K562 (cell line): ENCODE measurements around the gene HMBS. TPM values are rescaled to one million over a fixed set of nuclear protein-coding genes. Genes with fewer than 3 reads are reported as not detected.

Source experiments
- CEBPG ChIP-seq, 3 experiments: fragments of 200-800 bp in 1 of 3; sonication (Bioruptor generic) in 1 of 3; sonication (generic) in 1 of 3; formaldehyde crosslinking in 1 of 3; IDR thresholded peaks in 2 of 3; conservative IDR thresholded peaks in 1 of 3; 2 replicates each; pipeline versions ENCODE4 v1.6.1 to v1.8.0; 2016 to 2022; ENCODE audit warnings: missing compliant biosample characterization in 2 of 3, missing genetic modification characterization in 2 of 3, mild to moderate bottlenecking in 1 of 3, missing genetic modification reagents in 1 of 3
- CHD1 ChIP-seq: fragments of 200-600 bp; sonication (generic); IDR thresholded peaks from one replicate; pipeline ENCODE4 v1.6.1; 2012; ENCODE audit warnings: mild to moderate bottlenecking, moderate library complexity, low read length, inconsistent platforms
- CHD2 ChIP-seq: IDR thresholded peaks from 2 replicates; pipeline ENCODE4 v1.6.1; 2011; ENCODE audit warnings: low read depth, low read length
- CTBP1 ChIP-seq: fragments of 450-650 bp; IDR thresholded peaks from 2 replicates; pipeline ENCODE4 v1.6.1; 2016; ENCODE audit warnings: borderline replicate concordance
- ESRRA ChIP-seq: fragments of 450-650 bp; IDR thresholded peaks from 2 replicates; pipeline ENCODE4 v1.6.1; 2014; ENCODE audit warnings: low read depth, mild to moderate bottlenecking, moderate library complexity, borderline replicate concordance
- FOXP1 ChIP-seq: sonication (generic); formaldehyde crosslinking; IDR thresholded peaks from 2 replicates; pipeline ENCODE4 v1.8.0; 2022; ENCODE audit warnings: mild to moderate bottlenecking, missing genetic modification reagents
- FOXP4 ChIP-seq: sonication (generic); formaldehyde crosslinking; IDR thresholded peaks from 2 replicates; pipeline ENCODE4 v1.8.0; 2022; ENCODE audit warnings: mild to moderate bottlenecking, missing genetic modification reagents, borderline replicate concordance
- GABPB2 ChIP-seq: fragments of 250-450 bp; sonication (Bioruptor Pico); conservative IDR thresholded peaks from 2 replicates; pipeline ENCODE4 v1.5.1; 2021; ENCODE audit warnings: mild to moderate bottlenecking
- ILF3 ChIP-seq: fragments of 450-650 bp; IDR thresholded peaks from 2 replicates; pipeline ENCODE4 v1.6.1; 2018; ENCODE audit warnings: antibody characterized with exemption, mild to moderate bottlenecking, moderate library complexity, borderline replicate concordance
- IRF1 ChIP-seq: sonication (generic); formaldehyde crosslinking; IDR thresholded peaks from 2 replicates; pipeline ENCODE4 v1.8.0; 2022; ENCODE audit warnings: missing genetic modification reagents, mild to moderate bottlenecking, borderline replicate concordance
- JUN ChIP-seq, 2 experiments: sonication (generic) in 1 of 2; formaldehyde crosslinking in 1 of 2; IDR thresholded peaks; 2 replicates each; pipeline versions ENCODE4 v1.6.1 to v1.8.0; 2012 to 2022; ENCODE audit warnings: borderline replicate concordance in 2 of 2, mild to moderate bottlenecking in 2 of 2, improper control_type of control experiment in 1 of 2, low read depth in 1 of 2, low read length in 1 of 2, missing genetic modification reagents in 1 of 2
- KAT2B ChIP-seq: IDR thresholded peaks from one replicate; pipeline ENCODE4 v1.6.1; 2012; ENCODE audit warnings: low read depth, mild to moderate bottlenecking, control low read depth, inconsistent platforms, low read length, moderate library complexity
- L3MBTL2 ChIP-seq: fragments of 450-650 bp; IDR thresholded peaks from 2 replicates; pipeline ENCODE4 v1.6.1; 2016; ENCODE audit warnings: mild to moderate bottlenecking, moderate library complexity
- MAFK ChIP-seq: IDR thresholded peaks from 2 replicates; pipeline ENCODE4 v1.6.1; 2011; ENCODE audit warnings: low read length, improper control_type of control experiment
- RBM34 ChIP-seq: fragments of 200-400 bp; formaldehyde crosslinking; IDR thresholded peaks from 2 replicates; pipeline ENCODE4 v1.6.1; 2018; ENCODE audit warnings: low read length, borderline replicate concordance; ENCODE audit not compliant: insufficient read depth
- RERE ChIP-seq: sonication (generic); formaldehyde crosslinking; IDR thresholded peaks from 2 replicates; pipeline ENCODE4 v1.8.0; 2023; ENCODE audit warnings: missing genetic modification reagents, mild to moderate bottlenecking, borderline replicate concordance
- SMARCA4 ChIP-seq: fragments of 450-650 bp; IDR thresholded peaks from 2 replicates; pipeline ENCODE4 v1.6.1; 2016
- ZNF696 ChIP-seq: fragments of 250-450 bp; sonication (Bioruptor Pico); conservative IDR thresholded peaks from 2 replicates; pipeline ENCODE4 v1.4.0; 2020; ENCODE audit warnings: mild to moderate bottlenecking, moderate library complexity
- ZNF764 ChIP-seq: fragments of 250-450 bp; sonication (Bioruptor Pico); IDR thresholded peaks from 2 replicates; pipeline ENCODE4 v1.4.0; 2020; ENCODE audit warnings: low read depth, mild to moderate bottlenecking, moderate library complexity
- polyA plus RNA-seq, 8 experiments: library from polyadenylated mRNA; depleted of rRNA in 4 of 8; stranded (reverse) in 5 of 8; unstranded in 3 of 8; fragments of >200 nt; fragmentation: Nextera tagmentation in 2 of 8; fragmentation: Illumina TruSeq in 1 of 8; extraction: Ambion mirVana in 2 of 8; extraction: Trizol in 1 of 8; gene quantifications; 2 replicates each; pipeline versions ENCODE4 v1.2.1 to v1.2.3, GENCODE V29; 2011 to 2014; ENCODE audit warnings: inconsistent platforms in 1 of 8, missing spikeins in 1 of 8
- total RNA-seq, 7 experiments: library from RNA; depleted of rRNA in 6 of 7; stranded (reverse); fragments of >200 nt in 6 of 7; fragmentation: Illumina TruSeq in 2 of 7; extraction: Trizol in 2 of 7; gene quantifications; 2 replicates each; pipeline versions ENCODE4 v1.2.1 to v1.2.3, GENCODE V29; 2011 to 2021; ENCODE audit warnings: low replicate concordance in 1 of 7

Gene HMBS
- total and polyA plus RNA-seq, 9 of the 15 experiments (the other 6 are each of a cell fraction or from before 2014, with no cell fraction given) = 56.9 to 385 (median 286) TPM

- no peak for TF ChIP-seq FOXP1 (CRISPR knock-in tag)
- TF ChIP-seq CHD1 = no peak
- TF ChIP-seq RBM34 = no peak
- no peak for TF ChIP-seq JUN (IDR thresholded peaks at IDR 0.05; ENCODE audit: borderline replicate concordance, low read depth, low read length)
- TF ChIP-seq JUN (CRISPR knock-in tag; IDR thresholded peaks at IDR 0.05; ENCODE audit: borderline replicate concordance) = no peak
- TF ChIP-seq RERE (CRISPR knock-in tag) = no peak
- TF ChIP-seq GABPB2 = no peak
- no peak for TF ChIP-seq FOXP4 (CRISPR knock-in tag)
- peak; percentile 21; the same call in 1 of the 2 replicates for TF ChIP-seq L3MBTL2
- no peak for TF ChIP-seq ZNF764 (CRISPR knock-in tag)
- no peak for TF ChIP-seq IRF1 (CRISPR knock-in tag)
- no peak for TF ChIP-seq KAT2B
- TF ChIP-seq ESRRA = peak; percentile 15; the same call in 1 of the 2 replicates
- TF ChIP-seq ILF3 = no peak
- TF ChIP-seq ZNF696 = no peak
- 0 out of 2 replicates have a peak, but pooled peaks have one; percentile 35 for TF ChIP-seq SMARCA4
- peak; percentile 97 for TF ChIP-seq CTBP1
- TF ChIP-seq CEBPG (CRISPR knock-in tag; IDR thresholded peaks at IDR 0.05) = peak; percentile 66
- 0 out of 4 replicates have a peak, but pooled peaks of 1 of the 2 experiments have one; percentile 34 for TF ChIP-seq CEBPG (tag; conservative IDR thresholded peaks at IDR 0.05 in 1 of 2, IDR thresholded peaks at IDR 0.05 in 1 of 2)
- no peak for TF ChIP-seq CHD2
- 0 out of 2 replicates have a peak, but pooled peaks have one; percentile 18 for TF ChIP-seq MAFK
Measured at GRCh38 chr11:119108146-119108856, 23.6 kb downstream of the HMBS start (continued).
